Measurements from ENCODE around the gene ATXN1. TPM values are rescaled to one million over a fixed set of nuclear protein-coding genes. Genes with fewer than 3 reads are reported as not detected.
"Not testable (repeated sequence)": the region's sequence is repeated elsewhere in the genome, so short reads cannot be mapped to it uniquely, and the experiment has no call there.

ATXN1 gene
- total and polyA plus RNA-seq, 2 of the 8 experiments (the other 6 are each of a cell fraction or from before 2014, with no cell fraction given): 1.6 to 4.0 TPM

DNA sequence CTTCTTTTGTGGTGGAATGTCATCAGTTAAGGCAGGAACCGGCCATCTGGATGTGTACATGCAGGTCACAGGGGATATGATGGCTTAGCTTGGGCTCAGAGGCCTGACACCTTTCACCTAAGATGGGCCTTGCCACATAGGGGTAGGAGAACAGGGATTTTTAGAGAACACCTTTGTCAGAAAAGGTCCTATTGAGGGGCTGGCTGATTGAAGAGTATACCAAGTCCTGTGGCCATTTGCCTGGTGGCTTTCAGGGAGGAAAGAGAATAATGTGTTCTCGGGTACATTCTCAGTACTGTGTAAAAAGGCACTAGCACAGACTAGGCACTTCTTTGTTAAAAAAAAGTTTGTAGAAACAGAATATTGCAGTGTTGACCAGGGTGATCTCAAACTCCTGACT is 496.5 kb downstream of the ATXN1 start (continued):
- TF ChIP-seq FOSL1 (IDR thresholded peaks at IDR 0.05; ENCODE audit: insufficient read depth, low read depth, low read length) (no peak), HDAC2 (IDR thresholded peaks at IDR 0.05; ENCODE audit: borderline replicate concordance in 1 of 2, low read depth in 2 of 2, low read length in 2 of 2) (no peak)
- TF ChIP-seq, protein P1, sequence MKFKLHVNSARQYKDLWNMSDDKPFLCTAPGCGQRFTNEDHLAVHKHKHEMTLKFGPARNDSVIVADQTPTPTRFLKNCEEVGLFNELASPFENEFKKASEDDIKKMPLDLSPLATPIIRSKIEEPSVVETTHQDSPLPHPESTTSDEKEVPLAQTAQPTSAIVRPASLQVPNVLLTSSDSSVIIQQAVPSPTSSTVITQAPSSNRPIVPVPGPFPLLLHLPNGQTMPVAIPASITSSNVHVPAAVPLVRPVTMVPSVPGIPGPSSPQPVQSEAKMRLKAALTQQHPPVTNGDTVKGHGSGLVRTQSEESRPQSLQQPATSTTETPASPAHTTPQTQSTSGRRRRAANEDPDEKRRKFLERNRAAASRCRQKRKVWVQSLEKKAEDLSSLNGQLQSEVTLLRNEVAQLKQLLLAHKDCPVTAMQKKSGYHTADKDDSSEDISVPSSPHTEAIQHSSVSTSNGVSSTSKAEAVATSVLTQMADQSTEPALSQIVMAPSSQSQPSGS (IDR thresholded peaks at IDR 0.05; ENCODE audit: low read length): no peak

- H2BK20ac ChIP-seq (ENCODE audit: low read length); H4K91ac ChIP-seq (replicated peaks; ENCODE audit: insufficient read length, low read length); H3K27ac ChIP-seq (ENCODE audit: low read depth, low read length); H2AFZ ChIP-seq (ENCODE audit: low read length); H3K9ac ChIP-seq (replicated peaks in 1 of 4; ENCODE audit: extremely low read depth in 1 of 4, low read depth in 3 of 4, low read length in 3 of 4); H4K20me1 ChIP-seq (replicated peaks in 1 of 2; ENCODE audit: control insufficient read depth in 1 of 2, insufficient read depth in 2 of 2, low read length in 2 of 2); H2BK120ac ChIP-seq (replicated peaks; ENCODE audit: low read depth, low read length); H4K5ac ChIP-seq (ENCODE audit: insufficient read length, low read depth, low read length); H2BK15ac ChIP-seq (ENCODE audit: low read length); H3K27me3 ChIP-seq (replicated peaks in 1 of 4; ENCODE audit: control insufficient read depth in 3 of 4, extremely low read depth in 1 of 4, insufficient read depth in 3 of 4, low read length in 3 of 4); H3K79me2 ChIP-seq (ENCODE audit: control insufficient read depth in 1 of 2, insufficient read depth in 2 of 2, low read length in 2 of 2); DNase-seq (ENCODE audit: low read depth in 1 of 2, low spot score in 2 of 2); H3K4me2 ChIP-seq (ENCODE audit: insufficient read depth in 1 of 2, low read depth in 2 of 2, low read length in 2 of 2); FAIRE-seq; H2AK5ac ChIP-seq (ENCODE audit: low read depth, low read length); H3K4me3 ChIP-seq (ENCODE audit: extremely low read depth in 1 of 4, insufficient read depth in 2 of 4, low read depth in 3 of 4, low read length in 4 of 4); POLR2A ChIA-PET (ENCODE audit: partially characterized antibody); H4K8ac ChIP-seq (ENCODE audit: extremely low read depth, insufficient read depth, low read length); H3K79me1 ChIP-seq (ENCODE audit: low read depth, low read length); H3K36me3 ChIP-seq (ENCODE audit: control insufficient read depth in 2 of 4, insufficient read depth in 4 of 4, low read length in 3 of 4); H3K56ac ChIP-seq (replicated peaks; ENCODE audit: insufficient read length, low read depth, low read length); H3K4ac ChIP-seq (replicated peaks; ENCODE audit: insufficient read length, low read depth, low read length); H2BK5ac ChIP-seq (ENCODE audit: low read depth, low read length); H3K4me1 ChIP-seq (replicated peaks in 1 of 4; ENCODE audit: control insufficient read depth in 3 of 4, insufficient read depth in 4 of 4, low read length in 3 of 4); CTCF ChIA-PET (ENCODE audit: partially characterized antibody); H3K23ac ChIP-seq (ENCODE audit: insufficient read length); H3K23me2 ChIP-seq (ENCODE audit: low read depth, low read length); H3K18ac ChIP-seq (ENCODE audit: extremely low read depth, low read length); H2BK12ac ChIP-seq (ENCODE audit: low read depth, low read length); H3K9me3 ChIP-seq (ENCODE audit: insufficient read depth in 2 of 2, low read depth in 1 of 2, low read length in 1 of 2); H3K14ac ChIP-seq (ENCODE audit: insufficient read length): not testable (repeated sequence)
- WGBS, 2 experiments (ENCODE audit: extremely low coverage in 1 of 2, insufficient coverage in 1 of 2, insufficient read length in 1 of 2, insufficient replicate concordance in 2 of 2, low coverage in 1 of 2, low lambda C conversion rate in 2 of 2, missing lambda C conversion rate in 1 of 2): 90% methylated on average over 9 of the region's 13 CpGs; no CpG with 5 or more reads in 1 of the 2 experiments
Observed at GRCh38 chr6:16263464-16264099, 497.7 kb downstream of the ATXN1 start.
